Measurements from ENCODE around the gene MARVELD2.
"Not testable (repeated sequence)": the region's sequence is repeated elsewhere in the genome, so short reads cannot be mapped to it uniquely, and the experiment has no call there.

MARVELD2 gene

GRCh38 chr5:69404659-69405330 lies 10.1 kb upstream of the MARVELD2 start:
- no peak for TF ChIP-seq Cebpa-rat (IDR thresholded peaks at IDR 0.05)
- no peak overlapping the region for H3K27ac ChIP-seq
- H3K27me3 ChIP-seq: no peaks in the 10 kb centered on the region
- H3K9ac ChIP-seq: no peak overlapping the region
- H4K20me1 ChIP-seq: no peaks in the 10 kb centered on the region
- no peak overlapping the region for H3K4me2 ChIP-seq
- peaks cover 7% of the 10 kb centered on the region for H3K9me3 ChIP-seq
- H3K4me3 ChIP-seq: no peak overlapping the region
- peaks cover 95% of the 10 kb centered on the region for H3K36me3 ChIP-seq
- H3K4me1 ChIP-seq: no peaks in the 10 kb centered on the region

- no peak for TF ChIP-seq Cebpa-rat (IDR thresholded peaks at IDR 0.05)
- Histone ChIP-seq H3K4me1 (no peaks in the 10 kb centered on the region), H3K36me3 (peaks cover 64% of the 10 kb centered on the region), H3K4me2 (no peak overlapping the region), H3K4me3 (no peak overlapping the region), H3K27me3 (no peaks in the 10 kb centered on the region), H3K9ac (no peak overlapping the region), H3K27ac (no peak overlapping the region), H4K20me1 (no peaks in the 10 kb centered on the region), H3K9me3 (peaks cover 5% of the 10 kb centered on the region; the same call in 1 of the 2 replicates)
These were observed 655 bp downstream of the MARVELD2 start for GRCh38 chr5:69415584-69415958.

GRCh38 chr5:69416180-69416579 lies 1.3 kb downstream of the MARVELD2 start:
- no peak overlapping the region for H3K9ac ChIP-seq
- no peak overlapping the region for H3K4me2 ChIP-seq
- no peaks in the 10 kb centered on the region for H4K20me1 ChIP-seq
- no peaks in the 10 kb centered on the region for H3K4me1 ChIP-seq
- H3K27ac ChIP-seq: no peak overlapping the region
- no peak overlapping the region for H3K4me3 ChIP-seq
- TF ChIP-seq Cebpa-rat (IDR thresholded peaks at IDR 0.05): no peak
- peaks cover 59% of the 10 kb centered on the region for H3K36me3 ChIP-seq
- no peaks in the 10 kb centered on the region for H3K27me3 ChIP-seq
- H3K9me3 ChIP-seq: peaks cover 5% of the 10 kb centered on the region; the same call in 1 of the 2 replicates

- Histone ChIP-seq H3K27me3 (no peaks in the 10 kb centered on the region), H3K4me1 (no peaks in the 10 kb centered on the region), H3K4me2 (no peak overlapping the region), H3K9ac (no peak overlapping the region), H3K36me3 (peaks cover 54% of the 10 kb centered on the region), H4K20me1 (no peaks in the 10 kb centered on the region), H3K27ac (no peak overlapping the region), H3K4me3 (no peak overlapping the region), H3K9me3 (peaks cover 5% of the 10 kb centered on the region; the same call in 1 of the 2 replicates)
- no peak for TF ChIP-seq Cebpa-rat (IDR thresholded peaks at IDR 0.05)
These were observed 1.8 kb downstream of the MARVELD2 start for GRCh38 chr5:69416699-69417098.

- peaks cover 35% of the 10 kb centered on the region for H3K36me3 ChIP-seq
- no peak for TF ChIP-seq Cebpa-rat (IDR thresholded peaks at IDR 0.05)
These were observed 3.6 kb downstream of the MARVELD2 start for GRCh38 chr5:69418554-69418953.

GRCh38 chr5:69431424-69432303 lies 16.7 kb downstream of the MARVELD2 start:
- H3K4me2 ChIP-seq: no peak overlapping the region
- H3K9me3 ChIP-seq: no peaks in the 10 kb centered on the region
- H3K36me3 ChIP-seq: no peaks in the 10 kb centered on the region
- no peak overlapping the region for H3K4me3 ChIP-seq
- no peaks in the 10 kb centered on the region for H4K20me1 ChIP-seq
- no peaks in the 10 kb centered on the region for H3K4me1 ChIP-seq
- no peak overlapping the region for H3K9ac ChIP-seq
- H3K27me3 ChIP-seq: no peaks in the 10 kb centered on the region
- H3K27ac ChIP-seq: no peak overlapping the region
- TF ChIP-seq Cebpa-rat (IDR thresholded peaks at IDR 0.05): no peak

More at GRCh38 chr5:69418554-69418953, 3.6 kb downstream of the MARVELD2 start:
- H3K9me3 ChIP-seq: peaks cover 17% of the 10 kb centered on the region
- no peak overlapping the region for H3K27ac ChIP-seq
- no peaks in the 10 kb centered on the region for H4K20me1 ChIP-seq
- H3K4me3 ChIP-seq: no peak overlapping the region
- H3K27me3 ChIP-seq: no peaks in the 10 kb centered on the region
- no peak overlapping the region for H3K4me2 ChIP-seq
- H3K4me1 ChIP-seq: no peaks in the 10 kb centered on the region
- no peak overlapping the region for H3K9ac ChIP-seq

GRCh38 chr5:69432412-69433206 lies 17.7 kb downstream of the MARVELD2 start:
- no peaks in the 10 kb centered on the region for H3K9me3 ChIP-seq
- no peaks in the 10 kb centered on the region for H3K36me3 ChIP-seq
- H3K4me2 ChIP-seq: no peak overlapping the region
- no peaks in the 10 kb centered on the region for H4K20me1 ChIP-seq
- H3K9ac ChIP-seq: no peak overlapping the region
- TF ChIP-seq Cebpa-rat (IDR thresholded peaks at IDR 0.05): no peak
- H3K27ac ChIP-seq: no peak overlapping the region
- H3K4me3 ChIP-seq: no peak overlapping the region
- no peaks in the 10 kb centered on the region for H3K4me1 ChIP-seq
- no peaks in the 10 kb centered on the region for H3K27me3 ChIP-seq

- H3K27ac ChIP-seq, H3K4me1 ChIP-seq, H3K4me2 ChIP-seq, H3K9me3 ChIP-seq, H3K9ac ChIP-seq, H3K4me3 ChIP-seq, H3K27me3 ChIP-seq, H3K36me3 ChIP-seq, H4K20me1 ChIP-seq: not testable (repeated sequence)
These were observed 20.5 kb downstream of the MARVELD2 start for GRCh38 chr5:69435276-69435884.

GRCh38 chr5:69444127-69444754 lies 29.3 kb downstream of the MARVELD2 start:
- no peak for TF ChIP-seq Cebpa-rat (IDR thresholded peaks at IDR 0.05)

More at GRCh38 chr5:69444127-69444754, 29.3 kb downstream of the MARVELD2 start:
- no peaks in the 10 kb centered on the region for H3K4me1 ChIP-seq
- no peak overlapping the region for H3K4me3 ChIP-seq
- no peaks in the 10 kb centered on the region for H3K9me3 ChIP-seq
- no peak overlapping the region for H3K4me2 ChIP-seq
- no peak overlapping the region for H3K9ac ChIP-seq
- no peak overlapping the region for H3K27ac ChIP-seq
- H3K36me3 ChIP-seq: no peaks in the 10 kb centered on the region
- H3K27me3 ChIP-seq: no peaks in the 10 kb centered on the region
- no peaks in the 10 kb centered on the region for H4K20me1 ChIP-seq
